Activated T-helper 1 cell treated with Interleukin-2 at 50 U/mL for 16 hours (primary cell): ENCODE data around the gene SOBP.

Experiments used
- DNase-seq: peaks from one replicate; pipeline ENCODE4 v3.0.0-alpha.2; 2020; ENCODE audit warnings: low read depth

The SOBP gene

DNA sequence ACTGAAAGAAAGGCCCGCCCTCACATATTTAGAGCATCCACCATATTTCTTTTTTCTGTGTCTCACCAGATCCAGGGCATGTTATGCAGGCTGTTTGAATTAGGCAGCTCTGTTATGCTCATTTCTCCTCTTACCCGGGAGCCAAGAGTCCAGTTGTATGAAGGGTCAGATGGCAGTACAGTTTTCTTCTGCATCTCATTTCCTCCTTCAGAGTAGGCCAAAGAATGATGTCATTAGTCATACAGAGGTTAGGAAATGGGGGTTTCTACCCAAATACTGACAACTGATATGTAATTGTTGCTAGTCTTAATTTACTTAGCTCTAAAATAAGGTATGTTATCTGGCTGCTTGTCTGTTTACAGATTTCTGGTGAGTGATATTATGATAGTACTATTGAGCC, 130.8 kb downstream of the SOBP start:
- DNase-seq: no peak

DNA sequence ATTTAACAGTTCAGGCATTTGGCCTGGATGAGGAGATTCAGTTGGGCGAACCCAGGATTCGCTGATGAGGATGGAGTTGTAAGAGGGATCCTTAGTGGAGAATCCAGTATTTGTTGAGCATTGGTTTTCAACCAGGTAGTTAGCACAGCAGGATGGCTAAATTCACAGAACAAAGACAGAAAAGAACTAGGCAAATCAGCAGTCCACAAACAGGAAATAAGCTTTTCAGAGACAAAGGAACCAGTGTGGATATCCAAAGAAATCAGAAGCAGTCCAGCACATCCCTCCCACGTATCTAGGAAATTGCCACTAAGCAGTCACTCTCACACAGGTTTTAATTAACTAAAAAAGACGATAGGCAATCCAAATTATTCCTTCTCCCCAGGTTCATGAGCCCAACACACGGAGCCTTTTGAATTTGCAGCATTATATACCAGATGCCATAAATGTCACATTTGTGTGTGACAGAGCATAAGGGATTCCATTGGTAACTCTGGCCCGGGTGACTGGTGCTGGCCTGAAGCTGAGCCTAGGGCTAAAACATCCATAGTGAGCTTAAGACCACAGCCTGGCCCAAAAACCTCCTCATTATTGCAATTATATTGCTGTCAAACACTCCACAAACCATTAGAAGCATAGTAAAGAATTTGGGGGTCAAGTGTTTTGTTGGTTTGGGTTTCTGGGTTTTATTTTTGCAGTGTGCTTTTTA, 131.5 kb downstream of the SOBP start:
- no peak for DNase-seq

DNA sequence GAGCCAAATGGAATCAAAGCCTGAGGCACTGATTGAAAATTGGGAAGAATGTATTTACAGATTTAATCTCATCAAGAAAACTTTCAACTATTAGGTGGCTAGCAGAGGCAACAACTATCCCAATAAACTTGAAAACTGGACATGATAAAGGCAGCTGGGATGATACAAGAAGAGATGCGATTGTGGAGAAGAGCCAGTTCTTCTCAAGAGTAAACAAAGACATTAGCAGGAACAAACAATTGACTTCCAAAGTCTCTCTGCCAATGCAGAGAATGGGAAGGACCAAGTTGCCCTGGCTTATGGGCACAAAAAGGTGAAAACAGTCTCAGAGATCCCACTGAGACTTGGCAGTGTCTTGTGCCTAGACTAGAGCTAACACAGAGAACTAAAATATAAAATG, 132.4 kb downstream of the SOBP start:
- no peak for DNase-seq

DNA sequence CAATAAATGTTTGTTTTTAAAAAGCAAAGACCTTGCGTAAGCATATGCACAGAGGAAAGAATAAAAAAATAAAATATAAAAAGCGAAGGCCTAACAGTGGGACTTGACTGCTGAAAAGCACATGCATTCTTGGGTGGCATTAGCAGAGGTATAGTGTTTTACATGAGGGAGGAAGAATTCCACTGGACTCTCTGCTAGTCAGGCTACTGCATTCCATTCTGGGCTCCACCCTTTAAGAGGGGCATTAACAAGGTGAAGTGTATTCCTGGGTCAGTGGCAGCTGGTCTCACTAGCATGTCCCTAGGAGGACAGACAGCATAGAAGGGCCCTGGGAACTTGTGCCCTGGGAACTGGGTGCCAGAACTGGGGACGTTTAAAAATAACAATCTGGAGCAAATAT, 134.1 kb downstream of the SOBP start:
- DNase-seq: no peak

DNA sequence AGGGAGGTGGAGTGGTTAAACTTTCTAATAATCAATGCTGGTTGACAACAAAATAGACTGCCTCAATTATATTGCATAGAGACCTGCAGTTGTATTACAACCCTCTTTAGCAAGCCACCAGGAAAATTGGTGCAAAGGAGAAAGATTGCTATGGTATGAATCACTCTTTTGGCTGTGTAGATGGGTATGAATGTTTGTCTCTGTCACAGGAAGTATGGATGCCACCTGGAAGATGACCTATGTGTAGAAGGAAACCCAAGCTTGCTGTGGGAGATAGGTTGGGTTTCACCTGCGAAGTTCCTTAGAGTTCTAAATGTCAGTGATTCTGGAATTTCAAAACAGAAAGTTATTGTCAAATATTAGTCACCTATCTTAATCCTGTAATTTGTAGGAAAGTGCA, 134.6 kb downstream of the SOBP start:
- no peak for DNase-seq

DNA sequence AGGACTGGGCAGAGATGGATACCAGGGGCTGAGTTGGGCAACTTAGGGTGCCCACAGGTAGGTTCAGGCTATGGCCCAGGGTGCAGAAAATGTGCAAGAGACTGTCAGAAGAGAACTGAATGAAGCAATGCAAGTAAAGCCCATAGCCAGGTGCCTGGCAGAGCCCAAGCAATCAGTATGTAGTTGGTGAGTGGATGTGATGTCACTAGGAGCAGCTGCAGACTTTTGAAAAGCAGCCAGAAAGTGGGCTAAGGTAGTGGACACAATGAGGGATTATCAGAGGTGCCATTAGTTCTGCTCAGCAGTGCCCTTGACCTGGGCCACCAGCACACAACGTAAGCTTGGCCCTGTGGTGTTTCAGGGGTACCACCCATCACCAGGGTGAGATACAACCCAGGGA, 135.3 kb downstream of the SOBP start:
- no peak for DNase-seq

DNA sequence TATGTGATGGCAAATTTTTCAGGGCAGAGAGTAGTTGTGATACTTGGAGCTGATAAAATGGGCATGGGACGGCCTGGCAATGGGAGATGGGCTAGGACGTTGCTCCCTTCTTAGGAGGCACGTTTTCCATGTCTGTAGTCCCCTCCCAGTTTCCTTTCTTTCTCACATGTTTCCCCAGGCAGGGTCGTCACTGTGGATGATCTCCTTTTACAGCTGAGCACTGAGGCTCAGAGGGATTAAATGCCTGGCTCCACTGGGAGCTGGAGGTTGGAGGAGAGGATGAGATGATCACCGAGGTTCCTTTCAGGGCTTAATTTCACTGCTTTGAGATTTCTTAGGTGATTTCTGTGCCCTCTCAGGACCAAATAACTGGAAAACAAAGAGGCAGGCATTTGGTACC, 136.7 kb downstream of the SOBP start:
- no peak for DNase-seq

DNA sequence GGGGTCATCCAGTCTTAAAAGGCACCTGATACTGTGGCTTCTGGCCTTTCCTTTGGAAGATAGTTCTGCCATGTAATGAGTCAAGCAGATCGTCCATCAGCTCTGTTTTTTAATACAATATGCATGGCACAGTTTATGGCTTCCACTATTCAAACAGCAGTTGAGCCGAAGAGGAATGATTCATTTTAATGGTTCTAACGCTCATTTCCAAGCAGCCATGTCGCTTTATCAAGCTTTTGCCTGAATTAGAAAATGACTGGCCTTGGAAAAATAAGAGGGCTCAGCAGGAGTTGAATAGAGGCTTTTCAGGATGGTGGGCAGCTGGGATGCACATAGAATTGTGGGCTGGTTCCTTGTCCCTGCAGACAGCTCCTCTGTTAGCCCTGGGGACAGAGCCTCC, 138.1 kb downstream of the SOBP start:
- DNase-seq: no peak

DNA sequence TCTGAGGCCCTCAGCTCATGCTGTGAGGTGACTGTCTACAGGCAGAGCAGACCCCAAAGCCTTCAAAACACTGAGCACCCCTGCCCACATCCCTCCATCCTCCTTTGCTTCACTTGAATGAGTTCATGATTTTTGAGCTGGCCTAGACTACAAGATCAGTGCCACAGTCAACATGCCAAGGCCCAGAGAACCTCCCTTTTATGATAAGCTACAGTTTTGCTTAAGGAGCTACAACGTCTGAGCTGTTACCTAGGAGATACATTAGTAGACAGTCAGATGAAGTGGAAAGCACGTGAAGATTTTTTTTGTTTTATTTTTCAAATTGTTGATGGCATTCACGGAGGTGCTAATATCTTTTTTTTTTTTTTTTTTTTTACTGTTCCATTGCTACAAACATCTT, 139.0 kb downstream of the SOBP start:
- DNase-seq: no peak

DNA sequence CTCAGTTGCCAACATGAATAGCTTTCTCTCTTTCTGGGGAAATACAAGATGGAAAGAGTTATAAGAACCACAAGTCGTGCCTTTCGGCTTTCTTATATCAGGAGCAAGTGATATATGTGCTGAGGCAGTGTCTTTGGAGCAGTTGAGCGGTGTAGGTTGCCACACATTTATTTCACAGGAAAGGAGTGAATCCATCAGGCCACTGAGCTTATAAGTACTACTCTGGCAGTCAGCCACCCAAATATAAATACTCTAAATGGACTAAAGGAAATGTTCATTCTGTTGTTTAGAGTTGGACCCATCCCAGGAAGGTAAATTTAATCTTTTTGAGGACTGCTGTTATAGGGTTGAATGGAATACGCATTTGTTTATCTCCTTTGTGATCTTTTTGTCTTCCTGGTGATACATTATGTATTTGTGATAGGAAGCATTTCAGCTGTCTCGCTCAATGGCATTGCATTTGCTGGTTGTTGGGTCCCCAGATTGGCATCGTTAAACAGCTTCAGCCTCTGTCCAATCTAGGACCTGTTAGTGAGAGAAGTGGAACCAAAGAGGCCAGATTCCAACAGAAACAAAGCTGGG, 139.7 kb downstream of the SOBP start:
- DNase-seq: no peak

DNA sequence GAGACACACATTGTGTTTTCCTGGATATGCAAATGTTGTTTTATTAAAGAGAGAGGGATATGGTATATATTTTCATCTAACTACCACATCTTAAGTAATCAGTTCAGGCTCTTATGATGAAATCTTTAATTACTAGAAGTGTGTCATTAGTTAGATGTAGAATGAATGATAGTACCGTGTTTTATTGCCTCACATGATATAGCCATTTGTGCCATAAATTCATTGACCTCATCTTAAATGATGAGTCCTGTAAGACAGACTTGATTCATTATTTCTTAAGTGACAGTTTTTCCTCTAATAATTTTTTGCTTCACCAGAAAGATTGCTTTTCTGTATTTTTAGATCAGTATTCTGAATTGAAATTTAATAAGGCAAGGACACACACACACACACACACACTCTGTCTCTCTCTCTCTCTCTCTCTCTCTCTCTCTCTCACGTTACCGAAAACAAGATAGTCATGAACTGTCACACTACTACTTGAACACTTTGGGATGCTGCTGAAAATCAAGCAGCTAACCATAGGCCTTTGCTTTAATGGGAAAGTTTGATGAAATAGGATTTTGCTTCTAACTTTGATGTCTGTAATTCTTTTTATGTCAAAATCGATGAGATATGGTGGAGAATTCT, 140.5 kb downstream of the SOBP start:
- no peak for DNase-seq

DNA sequence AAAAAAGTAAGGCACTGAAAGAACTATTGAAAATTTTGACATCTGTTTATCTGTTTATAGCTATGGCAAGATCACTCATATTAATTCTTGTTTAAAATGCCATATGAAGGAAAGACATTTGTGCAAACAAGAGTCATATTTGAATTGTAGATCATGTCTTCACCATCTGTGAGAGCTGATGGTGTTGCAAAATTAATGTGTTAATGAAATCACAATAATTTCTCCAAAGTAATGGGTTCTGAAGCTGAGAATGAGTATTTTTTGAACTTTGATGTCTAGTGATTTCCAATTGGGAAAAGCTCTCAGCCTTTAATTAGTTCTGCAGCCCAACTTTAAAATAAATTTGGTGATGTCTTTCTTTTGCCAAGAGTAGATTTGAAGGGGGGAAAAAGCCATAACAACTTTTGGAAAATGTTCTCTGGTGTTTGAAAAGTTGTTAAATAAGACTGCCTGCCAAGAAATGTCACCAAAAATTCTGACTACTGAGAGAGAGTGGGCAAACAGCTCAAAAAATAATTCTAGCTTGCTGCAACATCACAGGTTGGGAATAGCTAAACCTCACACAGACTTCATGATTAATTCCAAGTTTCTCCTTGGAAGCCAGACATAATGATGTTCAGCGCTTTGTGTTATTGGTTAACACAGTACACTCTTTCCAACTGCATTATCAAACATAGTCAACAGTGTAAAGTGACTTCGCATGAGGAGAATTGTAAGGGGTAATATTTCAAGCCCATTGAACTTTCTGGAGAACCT, 142.6 kb downstream of the SOBP start:
- no peak for DNase-seq

DNA sequence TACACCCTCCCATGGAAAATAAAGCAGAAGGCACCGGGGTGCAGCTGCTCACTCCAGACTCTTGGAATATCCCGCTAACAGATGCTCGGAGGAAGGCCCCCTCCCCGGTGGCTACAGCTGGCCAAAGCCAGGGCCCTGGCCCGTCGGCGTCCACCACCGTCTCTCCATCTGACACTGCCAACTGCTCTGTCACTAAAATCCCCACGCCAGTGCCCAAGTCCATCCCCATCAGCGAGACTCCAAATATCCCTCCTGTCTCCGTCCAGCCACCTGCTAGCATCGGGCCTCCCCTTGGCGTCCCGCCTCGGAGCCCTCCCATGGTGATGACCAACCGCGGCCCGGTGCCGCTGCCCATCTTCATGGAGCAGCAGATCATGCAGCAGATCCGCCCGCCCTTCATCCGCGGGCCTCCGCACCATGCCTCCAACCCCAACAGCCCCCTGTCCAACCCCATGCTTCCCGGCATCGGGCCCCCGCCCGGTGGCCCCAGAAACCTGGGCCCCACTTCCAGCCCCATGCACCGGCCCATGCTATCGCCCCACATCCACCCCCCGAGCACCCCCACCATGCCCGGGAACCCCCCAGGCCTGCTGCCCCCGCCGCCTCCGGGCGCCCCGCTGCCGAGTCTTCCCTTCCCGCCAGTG, 143.9 kb downstream of the SOBP start:
- DNase-seq: no peak

DNA sequence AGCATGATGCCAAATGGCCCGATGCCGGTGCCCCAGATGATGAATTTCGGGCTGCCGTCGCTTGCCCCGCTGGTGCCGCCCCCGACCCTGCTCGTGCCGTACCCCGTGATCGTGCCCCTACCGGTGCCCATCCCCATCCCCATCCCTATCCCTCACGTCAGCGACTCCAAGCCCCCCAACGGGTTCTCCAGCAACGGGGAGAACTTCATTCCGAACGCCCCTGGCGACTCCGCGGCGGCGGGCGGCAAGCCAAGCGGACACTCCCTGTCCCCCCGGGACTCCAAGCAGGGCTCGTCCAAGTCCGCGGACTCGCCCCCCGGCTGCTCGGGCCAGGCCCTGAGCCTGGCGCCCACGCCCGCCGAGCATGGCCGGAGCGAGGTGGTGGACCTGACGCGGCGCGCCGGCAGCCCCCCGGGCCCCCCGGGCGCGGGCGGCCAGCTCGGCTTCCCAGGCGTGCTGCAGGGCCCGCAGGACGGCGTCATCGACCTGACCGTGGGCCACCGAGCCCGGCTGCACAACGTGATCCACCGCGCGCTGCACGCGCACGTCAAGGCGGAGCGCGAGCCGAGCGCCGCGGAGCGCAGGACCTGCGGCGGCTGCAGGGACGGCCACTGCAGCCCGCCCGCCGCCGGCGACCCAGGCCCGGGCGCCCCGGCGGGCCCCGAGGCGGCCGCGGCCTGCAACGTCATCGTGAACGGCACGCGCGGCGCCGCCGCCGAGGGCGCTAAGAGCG, 144.6 kb downstream of the SOBP start:
- no peak for DNase-seq

DNA sequence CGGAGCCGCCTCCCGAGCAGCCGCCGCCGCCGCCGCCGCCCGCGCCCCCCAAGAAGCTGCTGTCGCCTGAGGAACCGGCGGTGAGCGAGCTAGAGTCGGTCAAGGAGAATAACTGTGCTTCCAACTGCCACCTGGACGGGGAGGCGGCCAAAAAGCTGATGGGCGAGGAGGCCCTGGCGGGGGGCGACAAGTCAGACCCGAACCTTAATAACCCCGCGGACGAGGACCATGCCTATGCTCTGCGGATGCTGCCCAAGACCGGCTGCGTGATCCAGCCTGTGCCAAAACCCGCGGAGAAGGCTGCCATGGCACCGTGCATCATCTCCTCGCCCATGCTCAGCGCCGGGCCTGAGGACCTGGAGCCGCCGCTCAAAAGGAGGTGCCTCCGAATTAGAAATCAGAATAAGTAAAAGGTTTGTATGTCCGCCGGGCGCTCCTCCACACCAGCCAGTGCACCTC, 145.2 kb downstream of the SOBP start:
- no peak for DNase-seq

DNA sequence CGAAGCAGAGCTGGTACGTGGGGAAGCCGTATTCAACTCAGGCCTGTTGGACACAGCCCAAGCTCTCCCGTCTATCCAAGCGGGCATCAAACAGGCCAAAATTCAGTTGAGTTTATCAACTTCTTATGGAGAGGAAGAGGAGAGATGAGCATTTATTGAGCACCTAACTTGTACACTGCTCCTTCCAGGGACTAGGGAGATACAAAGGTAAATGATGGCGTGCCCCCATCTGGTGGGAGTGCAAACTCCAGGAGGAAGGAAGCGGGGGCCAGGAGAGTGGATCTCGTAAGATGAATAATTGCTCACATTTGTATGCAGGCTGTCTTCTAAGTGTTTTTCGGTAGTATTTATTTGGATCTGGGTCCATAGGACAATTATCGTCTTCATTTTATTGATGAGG, 146.6 kb downstream of the SOBP start:
- no peak for DNase-seq

DNA sequence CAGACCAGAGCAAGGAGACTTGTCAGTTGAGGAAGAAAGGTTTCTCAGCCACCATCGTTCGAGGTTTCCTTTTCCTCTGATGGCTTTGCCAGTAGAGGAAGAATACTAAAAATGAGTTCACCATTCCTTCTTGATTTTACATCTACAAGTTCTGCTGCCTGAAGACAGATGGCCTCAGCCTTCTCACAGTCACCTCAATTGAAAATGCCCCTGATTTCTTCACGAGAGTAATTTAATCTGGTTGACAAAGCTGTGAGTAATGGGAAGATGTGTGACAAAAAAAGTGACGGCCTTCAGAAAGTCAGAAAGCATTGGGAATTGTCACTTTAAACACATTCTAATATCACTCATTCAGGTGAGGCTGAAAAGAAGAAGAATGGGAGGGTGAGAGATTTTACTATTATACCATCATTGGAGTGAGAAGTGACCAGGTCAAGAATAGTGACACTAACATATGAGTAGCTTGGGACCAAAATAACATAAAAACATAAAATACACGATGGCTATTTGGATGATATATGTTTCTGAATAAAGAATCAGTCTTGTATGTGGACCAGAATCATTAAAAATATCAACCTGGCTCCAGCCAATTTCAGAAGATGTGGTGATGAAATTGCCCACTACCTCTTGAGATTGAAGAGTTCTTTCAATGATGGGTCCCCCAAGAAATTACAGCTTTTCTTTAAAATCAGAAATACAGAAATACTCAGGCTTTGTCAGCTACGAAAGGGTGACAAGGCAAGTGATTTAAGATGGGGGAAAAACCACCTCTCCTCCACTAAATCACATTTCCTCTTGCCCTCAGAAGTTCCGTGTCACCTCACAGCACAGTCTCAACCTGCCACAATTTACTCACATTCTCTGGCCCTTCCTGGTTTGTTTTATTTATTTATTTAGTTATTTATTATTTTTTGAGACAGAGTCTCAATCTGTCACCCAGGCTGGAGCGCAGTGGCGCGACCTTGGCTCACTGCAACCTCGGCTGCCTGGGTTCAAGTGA, 147.7 kb downstream of the SOBP start:
- DNase-seq: no peak

DNA sequence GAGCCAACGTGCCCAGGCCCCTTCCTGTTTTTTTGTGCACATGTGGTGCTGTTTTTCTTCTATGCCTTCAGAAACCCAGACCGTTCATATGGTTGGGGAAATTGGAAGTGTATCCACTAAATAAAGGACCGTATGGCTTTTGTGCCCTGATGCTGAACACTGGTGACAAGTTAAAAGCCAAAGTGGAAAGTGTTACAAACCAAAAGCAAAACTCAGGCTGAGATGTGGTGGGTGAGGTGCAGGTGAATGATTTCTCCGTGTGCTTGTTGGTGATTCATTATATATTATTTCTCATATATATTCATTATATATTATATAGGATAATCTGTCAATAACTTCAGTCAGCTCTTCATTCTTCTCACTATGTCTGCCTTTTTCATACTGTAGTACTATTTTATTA, 148.6 kb downstream of the SOBP start:
- no peak for DNase-seq

DNA sequence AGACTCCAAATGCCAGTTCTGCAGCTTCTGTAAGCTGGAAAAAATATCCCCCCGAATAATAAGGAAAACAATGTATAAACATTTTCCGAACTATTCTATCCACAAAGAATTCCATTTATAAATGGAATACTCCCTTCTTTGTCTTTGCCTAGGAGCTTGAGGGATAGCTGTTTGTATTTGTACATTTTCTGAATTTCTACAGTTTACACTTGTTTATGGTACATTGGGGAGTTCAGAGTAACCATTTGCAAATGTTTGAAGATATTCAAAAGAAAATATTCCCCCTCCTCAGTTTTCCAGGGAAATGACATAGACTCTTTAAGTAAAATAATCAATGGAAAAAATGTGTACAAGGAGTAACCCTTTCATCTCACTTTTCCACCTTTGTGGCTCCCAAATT, 149.6 kb downstream of the SOBP start:
- DNase-seq: no peak

DNA sequence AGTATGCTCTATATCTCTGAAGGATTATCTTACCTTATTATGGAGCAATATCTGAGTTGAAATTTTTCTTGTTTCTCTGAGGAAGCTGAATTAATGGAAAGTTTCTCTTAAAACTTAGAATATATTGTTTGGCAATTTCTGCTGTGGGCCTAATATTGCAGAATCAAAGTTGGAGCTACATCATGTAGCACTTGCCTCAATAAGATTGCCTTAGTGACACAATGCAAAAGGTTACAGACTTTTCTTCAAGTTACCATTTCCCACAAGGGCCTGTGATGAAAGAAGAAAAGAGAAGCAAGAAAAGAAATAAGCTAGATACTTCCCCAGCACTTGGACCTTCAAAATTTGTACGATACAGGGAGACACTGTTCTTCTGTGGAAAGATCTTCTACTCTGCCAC, 151.2 kb downstream of the SOBP start:
- DNase-seq: no peak
